GM12892 (cell line): ENCODE measurements around the gene DNAL4.

Experiments used
- POLR2A ChIP-seq: IDR thresholded peaks from 2 replicates; pipeline ENCODE4 v1.6.1; 2011; ENCODE audit warnings: low read depth, low read length, control low read depth
- POLR2AphosphoS5 ChIP-seq: IDR thresholded peaks from 2 replicates; pipeline ENCODE4 v1.6.1; 2011; ENCODE audit warnings: low read depth, low read length, control low read depth
- TAF1 ChIP-seq: IDR thresholded peaks from 2 replicates; pipeline ENCODE4 v1.6.1; 2011; ENCODE audit warnings: low read depth, mild to moderate bottlenecking, control low read depth, low read length, borderline replicate concordance

- TF ChIP-seq POLR2AphosphoS5 = no peak
- TF ChIP-seq POLR2A = no peak
- TF ChIP-seq TAF1 = no peak
Observed at GRCh38 chr22:38843201-38843656, 49.3 kb upstream of the DNAL4 start.
